ENCODE results near the gene TIMM13.

GRCh38 chr19:2426611-2427428 lies 566 bp downstream of the TIMM13 start:
- TF ChIP-seq POLR2A (IDR thresholded peaks at IDR 0.05) (no peak), CTCF (IDR thresholded peaks at IDR 0.05) (no peak)
